RWPE1 (cell line): ENCODE results near the gene CSNK1A1.
"Not testable (repeated sequence)": the region's sequence is repeated elsewhere in the genome, so short reads cannot be mapped to it uniquely, and the experiment has no call there.

ENCODE experiments used
- CTCF ChIA-PET: fragments of 350-600 bp; sonication (Branson Sonifier 250); formaldehyde crosslinking; extraction: SDS; loops from one replicate; lab custom pipeline; 2021; lab: Yijun Ruan, JAX
- POLR2A ChIA-PET: fragments of 400-600 bp; formaldehyde crosslinking; extraction: SDS; loops from one replicate; lab custom pipeline; 2020; ENCODE audit warnings: antibody characterized with exemption; ENCODE audit not compliant: low non-redundant PET; lab: Yijun Ruan, JAX
- DNase-seq: peaks from one replicate; pipeline ENCODE4 v3.0.0; 2012; ENCODE audit warnings: low spot score
- H3K27ac ChIP-seq: fragments of 450-650 bp; 2 replicates; pipeline ENCODE4 v1.5.1; 2017
- CTCF ChIP-seq: fragments of 450-650 bp; conservative IDR thresholded peaks from 2 replicates; pipeline ENCODE4 v1.5.1; 2017; ENCODE audit warnings: low read depth, mild to moderate bottlenecking

The CSNK1A1 gene

DNA sequence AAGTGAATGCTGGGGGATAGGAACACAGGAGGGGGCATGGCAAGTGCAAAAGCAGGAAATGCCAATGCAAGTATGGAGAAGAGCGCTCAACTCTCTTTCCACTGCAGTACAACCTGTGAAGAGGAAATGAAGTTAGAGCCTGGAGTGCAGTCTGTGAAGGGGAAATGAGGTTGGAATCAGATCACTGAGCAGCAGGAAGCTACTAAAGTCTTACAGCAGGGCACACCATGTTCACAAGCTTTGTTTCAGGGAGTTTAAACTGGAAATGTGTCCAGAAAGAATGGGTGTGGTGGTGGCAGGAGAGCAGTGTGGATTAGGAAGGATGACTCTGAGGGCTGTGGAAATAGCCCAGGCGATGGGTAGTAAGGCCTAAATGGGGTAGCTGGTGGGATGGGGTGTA lies 45.5 kb upstream of the CSNK1A1 start:
- TF ChIP-seq CTCF, result no peak
- POLR2A ChIA-PET, result interaction anchor here (0.7 kb wide), 1 partner anchor 9 kb away, joined by 4 read pairs; no protein-coding TSS in a partner anchor
- no peak for DNase-seq
- peak overlapping the region; percentile 66 for H3K27ac ChIP-seq
- CTCF ChIA-PET, result no interaction called here

DNA sequence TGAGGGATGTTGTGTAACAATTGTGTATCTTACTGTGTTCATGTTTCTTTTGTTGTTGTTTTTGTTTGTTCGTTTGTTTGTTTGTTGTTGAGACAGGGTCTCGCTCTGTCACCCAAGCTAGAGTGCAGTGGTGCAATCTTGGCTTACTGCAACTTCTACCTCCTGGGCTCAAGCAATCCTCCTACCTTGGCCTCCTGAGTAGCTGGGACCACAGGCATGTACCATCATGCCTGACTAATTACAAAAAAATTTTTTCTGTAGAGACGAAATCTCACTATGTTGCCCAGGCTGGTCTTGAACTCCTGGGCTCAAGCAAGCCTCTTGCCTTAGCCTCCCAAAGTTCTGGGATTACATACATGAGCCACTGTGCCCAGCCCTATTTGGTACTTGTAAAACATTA lies 43.9 kb upstream of the CSNK1A1 start:
- H3K27ac ChIP-seq, CTCF ChIA-PET, DNase-seq, POLR2A ChIA-PET: not testable (repeated sequence)

GRCh38 chr5:149594206-149594895 lies 43.1 kb upstream of the CSNK1A1 start:
- POLR2A ChIA-PET, result no interaction called here
- CTCF ChIA-PET, result no interaction called here
- no peak overlapping the region for H3K27ac ChIP-seq
- no peak for TF ChIP-seq CTCF
- DNase-seq, result no peak

GRCh38 chr5:149593370-149593769 lies 42.1 kb upstream of the CSNK1A1 start:
- no peak for DNase-seq
- POLR2A ChIA-PET, result no interaction called here

GRCh38 chr5:149588936-149589335 lies 37.7 kb upstream of the CSNK1A1 start:
- DNase-seq, result no peak
- ChIA-PET POLR2A (no interaction called here), CTCF (interaction anchor here (0.5 to 0.6 kb wide), 2 partner anchors 23 to 47 kb away, joined by 4 to 5 read pairs; no protein-coding TSS in a partner anchor)
- H3K27ac ChIP-seq, result no peak overlapping the region
- TF ChIP-seq CTCF, result no peak

More at GRCh38 chr5:149593370-149593769, 42.1 kb upstream of the CSNK1A1 start:
- no peak overlapping the region for H3K27ac ChIP-seq
- no peak for TF ChIP-seq CTCF
- CTCF ChIA-PET, result interaction anchor here (0.6 to 1.4 kb wide), 2 partner anchors 12 to 429 kb away, joined by 3 to 5 read pairs; no protein-coding TSS in a partner anchor

- ChIA-PET POLR2A (no interaction called here), CTCF (no interaction called here)
- no peak for DNase-seq
- TF ChIP-seq CTCF, result no peak
- no peak overlapping the region for H3K27ac ChIP-seq
These were observed 35.6 kb upstream of the CSNK1A1 start for GRCh38 chr5:149586708-149587318.

DNA sequence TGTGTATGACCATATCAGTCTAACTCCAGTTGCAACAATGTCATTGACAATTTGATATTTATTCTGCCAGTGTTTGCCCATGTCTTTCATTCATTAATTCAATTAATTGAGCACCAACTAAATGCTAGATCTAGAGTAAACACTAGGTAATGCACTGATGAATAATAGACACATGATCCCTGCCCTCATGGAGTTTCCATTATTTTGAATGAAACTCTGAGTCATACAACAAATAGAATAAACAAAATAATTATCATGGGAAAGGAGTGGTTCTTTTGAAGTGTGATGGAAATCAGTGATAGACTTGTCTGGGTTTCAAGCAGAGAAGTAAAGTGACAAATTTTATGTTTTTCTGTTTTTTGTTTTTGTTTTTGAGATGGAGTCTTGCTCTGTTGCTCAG lies 34.7 kb upstream of the CSNK1A1 start:
- ChIA-PET CTCF (no interaction called here), POLR2A (no interaction called here)
- no peak overlapping the region for H3K27ac ChIP-seq
- no peak for TF ChIP-seq CTCF
- DNase-seq, result no peak
